Mesenteric fat pad (tissue), 1 donor: ENCODE results near the gene FILIP1. TPM values are rescaled to one million over a fixed set of nuclear protein-coding genes. Genes with fewer than 3 reads are reported as not detected.

Experiments used
- DNase-seq: peaks from one replicate; pipeline ENCODE4 v3.0.0-alpha.2; 2020; ENCODE audit warnings: low spot score
- long read RNA-seq: library from polyadenylated mRNA; unstranded; transcript quantifications from one replicate; pipeline ENCODE4 v2.0.0, GENCODE V29; 2020
- total RNA-seq: library from RNA; stranded (reverse); fragmentation: NEBNext Ultra II Directional; extraction: Animal tissue kit (Norgen Biotek cat#: 25700); gene quantifications from one replicate; pipeline ENCODE4 v1.2.1, GENCODE V29; 2021
- donor health status: DM: yes; HTN: yes; CAD: no.

Gene FILIP1, protein sequence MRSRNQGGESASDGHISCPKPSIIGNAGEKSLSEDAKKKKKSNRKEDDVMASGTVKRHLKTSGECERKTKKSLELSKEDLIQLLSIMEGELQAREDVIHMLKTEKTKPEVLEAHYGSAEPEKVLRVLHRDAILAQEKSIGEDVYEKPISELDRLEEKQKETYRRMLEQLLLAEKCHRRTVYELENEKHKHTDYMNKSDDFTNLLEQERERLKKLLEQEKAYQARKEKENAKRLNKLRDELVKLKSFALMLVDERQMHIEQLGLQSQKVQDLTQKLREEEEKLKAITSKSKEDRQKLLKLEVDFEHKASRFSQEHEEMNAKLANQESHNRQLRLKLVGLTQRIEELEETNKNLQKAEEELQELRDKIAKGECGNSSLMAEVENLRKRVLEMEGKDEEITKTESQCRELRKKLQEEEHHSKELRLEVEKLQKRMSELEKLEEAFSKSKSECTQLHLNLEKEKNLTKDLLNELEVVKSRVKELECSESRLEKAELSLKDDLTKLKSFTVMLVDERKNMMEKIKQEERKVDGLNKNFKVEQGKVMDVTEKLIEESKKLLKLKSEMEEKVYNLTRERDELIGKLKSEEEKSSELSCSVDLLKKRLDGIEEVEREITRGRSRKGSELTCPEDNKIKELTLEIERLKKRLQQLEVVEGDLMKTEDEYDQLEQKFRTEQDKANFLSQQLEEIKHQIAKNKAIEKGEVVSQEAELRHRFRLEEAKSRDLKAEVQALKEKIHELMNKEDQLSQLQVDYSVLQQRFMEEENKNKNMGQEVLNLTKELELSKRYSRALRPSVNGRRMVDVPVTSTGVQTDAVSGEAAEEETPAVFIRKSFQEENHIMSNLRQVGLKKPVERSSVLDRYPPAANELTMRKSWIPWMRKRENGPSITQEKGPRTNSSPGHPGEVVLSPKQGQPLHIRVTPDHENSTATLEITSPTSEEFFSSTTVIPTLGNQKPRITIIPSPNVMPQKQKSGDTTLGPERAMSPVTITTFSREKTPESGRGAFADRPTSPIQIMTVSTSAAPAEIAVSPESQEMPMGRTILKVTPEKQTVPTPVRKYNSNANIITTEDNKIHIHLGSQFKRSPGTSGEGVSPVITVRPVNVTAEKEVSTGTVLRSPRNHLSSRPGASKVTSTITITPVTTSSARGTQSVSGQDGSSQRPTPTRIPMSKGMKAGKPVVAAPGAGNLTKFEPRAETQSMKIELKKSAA (N-terminal part only)
- total RNA-seq: 8.1 TPM
- long read RNA-seq, partial matches to known transcripts: 16 of 31 reads
- long read RNA-seq, other reads (novel, unspliced or antisense): 15 of 31 reads

DNA sequence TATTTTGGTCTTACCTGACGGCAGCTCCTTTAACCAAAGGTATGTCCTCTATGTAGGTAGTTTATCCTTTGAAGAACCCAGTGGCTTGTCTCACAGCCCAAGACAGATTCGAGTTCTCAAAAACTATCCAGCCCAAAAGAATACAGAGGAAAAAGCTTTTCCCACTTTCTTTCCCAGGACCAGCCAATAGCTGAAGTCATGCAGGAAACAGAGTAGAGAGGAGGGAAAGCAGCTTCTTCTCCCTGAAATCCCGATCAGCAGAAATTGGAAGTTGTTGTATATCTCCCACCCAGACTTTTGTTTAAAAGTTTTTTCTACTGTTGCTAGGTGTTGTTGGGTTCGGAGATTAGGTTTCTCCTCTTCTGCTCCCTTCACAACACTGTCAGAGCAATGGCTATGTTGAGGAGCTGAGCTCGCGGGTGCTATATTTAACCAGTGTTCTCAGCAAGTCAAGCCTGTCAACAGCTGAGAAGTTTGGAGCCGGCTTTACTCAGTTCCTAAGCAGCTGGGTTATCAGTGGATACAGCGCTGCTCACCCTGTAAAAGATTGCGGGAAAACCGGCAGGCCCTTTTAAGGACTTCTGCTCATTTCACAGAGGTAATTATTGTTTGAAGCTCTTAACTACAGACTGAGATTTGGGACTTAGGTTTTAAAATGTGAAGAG is at the start of gene FILIP1:
TSS of gene FILIP1 (minus strand) at position 401 of the 665 bp plus-strand sequence. CDS start 78,828 bp downstream, outside the sequence.
- no peak for DNase-seq

DNA sequence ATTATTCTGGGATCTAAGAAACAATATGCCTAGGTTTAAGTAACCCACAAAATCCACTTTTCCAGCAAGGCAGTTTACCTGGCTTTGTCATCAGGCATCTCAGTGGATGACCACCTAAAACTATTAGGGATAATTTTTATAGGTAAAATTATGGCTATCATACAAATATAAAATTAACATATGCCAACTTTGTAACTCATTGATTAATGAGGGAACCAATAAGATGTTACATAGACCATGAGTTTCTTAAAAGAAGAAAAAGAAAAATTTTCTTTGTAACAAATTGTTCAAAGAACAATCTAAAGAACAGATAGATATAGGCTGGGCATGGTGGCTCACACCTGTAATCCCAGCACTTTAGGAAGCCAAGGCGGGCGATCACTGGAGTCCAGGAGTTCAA is 49.7 kb upstream of the FILIP1 start:
- no peak for DNase-seq

DNA sequence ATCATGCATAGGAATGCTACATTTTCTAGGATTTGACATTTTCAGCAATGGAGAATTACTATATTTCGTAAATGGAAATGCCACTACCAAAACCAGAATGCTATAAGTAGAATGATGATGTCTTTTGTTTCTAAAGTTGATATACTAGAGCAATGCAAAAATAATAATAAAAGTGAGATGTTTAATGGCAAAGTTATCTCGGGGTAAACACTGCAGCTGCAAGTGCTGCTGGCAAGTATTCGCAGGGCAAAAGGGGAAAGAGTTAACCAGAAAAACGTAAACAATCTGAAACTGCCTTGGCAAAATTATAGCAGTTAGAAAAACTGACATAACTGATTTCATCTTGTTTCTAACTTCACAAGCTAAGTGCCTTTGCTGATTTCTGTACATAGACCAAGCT is 45.5 kb upstream of the FILIP1 start:
- no peak for DNase-seq

DNA sequence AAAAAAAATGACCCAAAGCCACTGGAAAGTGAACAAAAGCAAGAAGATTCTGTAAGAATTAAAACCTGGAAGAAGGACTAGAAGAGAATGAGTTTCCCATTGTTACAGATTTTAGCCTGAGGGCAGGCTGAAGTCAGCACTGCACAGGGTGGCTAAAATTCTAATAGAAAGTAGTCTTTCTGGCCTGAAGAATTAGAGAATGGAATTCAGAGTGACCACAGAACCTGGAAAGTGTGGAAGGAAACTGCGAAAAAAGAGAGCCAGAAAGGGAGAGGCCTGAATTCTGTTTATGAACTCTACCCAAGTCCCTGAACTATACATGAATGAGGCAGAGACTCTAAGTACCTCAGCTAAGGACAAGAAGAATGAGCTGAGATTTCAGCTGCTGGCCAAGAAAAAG is 38.9 kb upstream of the FILIP1 start:
- no peak for DNase-seq

DNA sequence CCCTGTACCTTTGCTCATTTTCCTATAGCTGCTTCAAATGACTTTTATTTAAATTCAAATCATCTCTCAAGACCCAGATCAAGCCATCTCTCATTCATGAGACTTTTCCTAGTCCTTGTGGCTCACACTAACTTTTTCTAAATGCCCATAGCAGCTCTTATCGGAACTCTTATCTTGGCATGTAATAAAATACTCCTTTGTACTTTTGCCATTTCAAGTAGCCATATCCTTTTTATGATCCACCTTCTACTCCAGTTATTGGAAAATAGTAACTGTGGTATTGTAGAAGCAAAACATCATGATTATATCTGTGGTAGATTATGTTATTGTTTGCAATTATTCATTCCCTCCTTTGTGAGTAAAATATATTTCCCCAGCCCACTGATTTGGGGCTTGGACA is 37.6 kb upstream of the FILIP1 start:
- DNase-seq: no peak

DNA sequence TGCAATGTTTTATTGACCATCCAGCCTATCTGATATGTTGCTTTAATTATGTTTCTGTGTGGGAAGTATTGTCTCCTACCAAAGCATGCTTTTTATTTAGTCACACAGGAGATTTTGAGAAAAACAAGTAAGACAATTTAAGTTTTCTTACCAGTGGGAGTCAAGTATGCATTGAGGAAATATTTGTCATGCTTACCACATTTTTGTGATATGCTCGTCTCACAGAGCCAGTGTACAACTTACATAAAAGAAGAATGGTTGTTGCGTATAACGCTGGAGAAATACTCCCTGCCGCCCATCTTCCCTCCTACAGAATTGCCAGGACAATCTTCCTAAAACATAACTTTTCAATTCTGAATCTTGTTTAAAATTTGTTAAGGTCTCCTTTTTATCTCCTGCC is 37.1 kb upstream of the FILIP1 start:
- DNase-seq: no peak

DNA sequence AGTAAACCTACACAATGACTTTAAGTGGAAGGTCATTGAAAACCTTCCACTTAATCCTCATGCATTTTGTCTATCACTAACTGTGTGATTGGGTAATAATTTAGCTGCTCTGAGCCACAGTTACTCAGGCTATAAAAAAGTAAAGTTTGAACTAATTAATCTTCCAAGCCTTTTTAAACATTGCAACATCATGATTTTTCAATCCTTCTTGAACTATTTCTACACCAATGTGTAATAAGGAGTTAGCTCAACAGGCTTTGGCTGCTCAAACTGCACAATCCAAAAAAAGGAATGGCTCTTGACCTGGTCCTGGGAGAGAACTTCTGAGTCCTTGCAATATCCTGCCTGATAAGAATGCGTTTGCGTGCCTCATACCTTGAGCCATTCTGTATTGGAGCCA is 34.8 kb upstream of the FILIP1 start:
- DNase-seq: no peak

DNA sequence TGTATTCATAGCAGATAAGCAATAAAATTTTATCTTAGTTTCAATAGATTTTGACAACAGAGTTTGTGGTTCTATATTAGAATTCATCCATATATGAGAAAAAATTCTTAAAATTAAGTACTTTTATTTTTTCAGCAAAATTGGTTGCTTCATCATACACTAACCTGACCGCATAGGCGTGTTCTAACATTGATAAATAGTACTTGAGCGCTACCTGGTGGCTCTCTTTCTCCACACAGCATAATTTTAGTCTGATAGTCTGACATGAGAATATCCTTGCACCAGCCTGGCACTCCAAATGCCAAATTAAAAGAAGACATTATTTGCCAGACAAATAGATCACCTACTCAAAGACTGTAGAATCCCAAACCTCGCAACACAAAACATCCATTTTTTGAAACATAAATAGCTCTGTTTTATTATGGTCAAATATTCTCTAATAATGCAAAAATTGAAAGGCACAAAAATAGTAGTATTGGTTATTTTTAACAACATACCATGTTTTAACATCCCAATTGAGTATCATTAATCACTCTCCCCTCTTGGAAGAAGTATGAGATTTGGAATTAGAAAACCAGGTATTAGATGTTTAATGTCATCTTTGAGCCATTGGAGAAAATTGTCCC is 33.0 kb upstream of the FILIP1 start:
- DNase-seq: no peak

DNA sequence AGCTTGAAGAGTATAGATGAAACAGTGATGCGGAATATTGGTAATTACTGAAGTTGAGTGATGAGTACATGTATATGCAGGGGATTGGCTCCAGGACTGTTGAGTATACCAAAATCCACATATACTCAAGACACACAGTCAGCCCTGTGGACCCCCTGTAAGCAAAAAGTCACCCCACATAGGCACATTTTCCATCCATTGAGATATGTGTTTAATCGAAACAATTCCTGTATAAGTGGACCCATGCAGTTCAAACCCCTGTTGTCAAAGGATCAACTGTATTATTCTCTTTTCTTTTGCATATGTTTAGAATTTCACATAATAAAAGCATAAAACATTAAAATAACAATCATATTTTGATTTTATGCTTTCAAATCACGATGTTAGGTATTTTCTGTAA is 32.1 kb upstream of the FILIP1 start:
- no peak for DNase-seq

DNA sequence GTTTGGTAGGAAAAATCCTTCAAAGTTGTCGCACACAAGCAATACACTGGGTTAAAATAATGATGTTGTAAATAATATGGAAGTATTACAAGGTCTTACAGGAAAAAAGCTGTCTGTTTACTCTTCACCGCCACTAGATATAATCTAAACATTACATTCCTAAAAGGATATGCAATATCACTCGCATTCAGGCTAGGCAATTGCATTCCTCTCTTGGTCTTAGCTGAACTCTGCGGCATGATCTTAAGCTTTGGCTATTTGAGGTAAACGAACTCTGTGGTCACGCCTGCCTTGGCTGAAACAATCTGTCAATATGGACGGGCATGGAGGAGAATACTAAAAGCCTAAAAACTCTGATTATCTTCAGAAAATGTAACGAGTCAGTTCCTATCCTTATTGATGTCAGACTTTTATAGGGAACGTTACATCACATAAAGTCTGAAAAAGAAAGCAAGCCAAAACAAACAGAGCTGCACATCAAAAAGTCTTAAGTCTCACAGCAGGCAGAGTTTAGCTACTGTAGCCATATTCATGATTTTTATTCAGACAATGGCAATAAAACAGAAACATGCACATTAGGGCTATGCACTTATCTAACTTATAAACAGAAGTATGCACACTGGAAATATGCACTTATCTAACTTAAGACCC is 30.8 kb upstream of the FILIP1 start:
- DNase-seq: no peak

DNA sequence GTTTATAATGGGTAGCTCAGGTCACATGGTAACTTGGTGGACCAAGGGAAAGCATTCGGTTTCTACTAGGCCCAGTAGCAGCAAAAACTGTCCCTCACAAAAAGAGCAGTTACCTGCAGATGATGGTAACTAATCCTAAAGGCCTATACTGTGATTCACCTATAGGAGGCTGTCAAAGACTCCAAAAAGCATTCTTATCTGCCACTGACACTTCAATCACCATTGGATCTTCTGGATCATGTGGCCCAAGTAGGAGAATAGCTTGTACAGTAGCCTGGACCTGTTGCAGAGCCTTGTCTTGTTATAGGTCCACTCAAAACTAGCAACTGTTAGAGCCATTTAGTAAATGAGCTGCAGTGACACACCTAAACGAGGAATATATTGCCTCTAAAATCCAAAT is 23.2 kb upstream of the FILIP1 start:
- no peak for DNase-seq

DNA sequence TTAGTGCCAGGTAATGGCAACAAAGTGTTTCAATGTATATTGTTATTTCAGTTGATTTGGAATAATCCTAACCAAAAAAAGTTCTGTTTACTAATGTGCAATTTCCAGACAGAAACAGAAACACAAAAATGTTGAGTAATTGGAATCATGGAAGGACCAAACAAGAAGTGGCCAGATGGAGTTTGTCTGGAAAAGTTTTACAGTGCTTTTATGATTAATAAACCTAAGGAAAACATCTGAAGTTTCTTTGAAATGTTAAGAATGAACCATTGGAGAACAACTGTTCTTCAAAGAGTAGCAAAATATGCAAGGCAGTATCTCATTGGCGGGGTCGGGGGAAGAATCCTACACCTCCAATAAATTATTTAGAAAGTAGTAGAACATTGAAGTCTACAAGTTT is 19.0 kb upstream of the FILIP1 start:
- DNase-seq: no peak

DNA sequence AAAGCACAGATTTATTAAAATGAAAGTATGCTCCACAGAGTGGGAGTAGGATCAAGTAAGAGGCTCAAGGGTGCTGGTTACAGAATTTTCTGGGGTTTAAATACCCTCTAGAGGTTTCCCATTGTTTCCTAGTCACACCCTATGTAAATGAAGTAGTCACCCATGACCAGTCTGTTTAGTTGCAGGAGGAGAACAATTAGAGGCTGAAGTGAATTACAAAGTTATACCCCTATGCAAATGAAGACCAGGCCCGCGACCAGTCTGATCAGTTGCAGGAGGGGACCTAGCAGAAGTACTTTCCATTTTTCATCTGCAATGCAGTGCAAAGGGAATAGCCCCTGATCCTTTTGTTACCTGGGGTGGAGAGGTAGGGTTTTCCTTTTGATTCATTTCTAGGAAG is 11.8 kb upstream of the FILIP1 start:
- DNase-seq: no peak

DNA sequence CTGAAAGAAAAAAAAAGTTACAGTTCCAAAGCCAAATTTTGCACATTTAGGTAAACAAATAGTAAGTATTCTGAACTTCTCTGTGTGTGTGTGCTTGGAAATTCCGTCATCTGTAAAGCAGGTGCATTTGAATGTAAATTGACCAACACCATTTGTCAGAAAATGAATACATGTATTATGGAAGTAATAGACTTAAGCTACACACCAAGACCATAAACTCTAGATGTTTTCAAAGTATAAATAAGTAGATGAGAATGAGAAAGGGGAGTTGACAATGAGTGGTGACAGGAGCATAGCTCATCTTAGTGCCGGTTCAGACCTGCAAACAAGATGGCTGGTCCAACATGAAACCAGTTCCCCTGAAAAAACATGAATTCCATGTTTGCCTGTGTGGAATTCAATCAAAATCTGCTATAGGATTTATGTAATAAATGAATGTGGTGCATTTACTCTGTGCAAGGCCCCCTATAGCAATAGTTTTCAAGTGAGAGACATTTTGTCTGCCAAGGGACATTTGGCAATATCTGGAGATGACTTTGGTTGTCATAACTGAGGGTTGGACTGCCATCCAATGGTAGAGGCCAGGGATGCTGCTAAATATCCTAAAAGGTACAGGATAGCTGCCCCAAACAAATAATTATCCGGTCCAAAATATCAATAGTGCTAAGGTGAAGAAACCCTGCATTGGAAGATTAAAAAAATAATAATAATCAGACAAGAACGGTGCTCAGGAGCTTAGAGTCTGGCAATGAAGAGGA is 11.0 kb upstream of the FILIP1 start:
- DNase-seq: no peak

DNA sequence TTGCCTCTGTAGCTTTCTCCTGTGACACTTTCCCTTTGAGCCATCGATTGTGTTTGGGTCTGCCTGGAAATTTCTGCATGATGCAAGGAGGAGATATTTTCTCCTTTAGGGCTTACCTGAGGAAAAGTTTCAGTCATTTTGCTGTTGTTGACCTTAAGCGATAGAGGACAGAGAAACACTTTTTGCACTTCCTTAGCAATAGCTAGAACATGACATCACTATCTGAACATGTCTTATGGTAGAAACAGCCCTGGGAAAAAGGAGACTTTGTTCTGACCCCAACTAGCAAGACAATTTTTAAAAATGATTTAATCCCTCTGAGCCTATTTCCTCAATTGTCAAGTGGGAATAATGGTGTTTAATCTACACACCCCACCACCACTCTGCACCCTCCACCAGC is 9.7 kb upstream of the FILIP1 start:
- DNase-seq: no peak

DNA sequence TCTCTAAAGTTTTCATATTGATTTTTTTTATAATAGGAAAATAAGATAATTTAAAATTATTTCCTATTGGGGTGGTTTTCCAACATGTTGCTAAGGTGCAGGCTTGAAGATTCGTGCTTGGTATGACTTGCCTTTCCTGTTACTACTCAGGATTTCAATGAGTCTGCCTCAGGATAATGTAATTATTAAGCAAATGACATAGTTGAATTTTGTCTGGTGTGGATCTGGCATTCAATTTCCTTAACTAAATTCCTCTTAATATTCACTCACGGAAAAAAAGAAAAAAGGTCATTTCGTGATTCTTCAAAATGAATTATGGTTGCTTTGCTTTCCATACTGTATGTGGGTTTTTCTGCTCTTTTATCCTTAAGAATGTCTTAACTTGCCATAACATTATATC is 9.3 kb upstream of the FILIP1 start:
- DNase-seq: no peak

DNA sequence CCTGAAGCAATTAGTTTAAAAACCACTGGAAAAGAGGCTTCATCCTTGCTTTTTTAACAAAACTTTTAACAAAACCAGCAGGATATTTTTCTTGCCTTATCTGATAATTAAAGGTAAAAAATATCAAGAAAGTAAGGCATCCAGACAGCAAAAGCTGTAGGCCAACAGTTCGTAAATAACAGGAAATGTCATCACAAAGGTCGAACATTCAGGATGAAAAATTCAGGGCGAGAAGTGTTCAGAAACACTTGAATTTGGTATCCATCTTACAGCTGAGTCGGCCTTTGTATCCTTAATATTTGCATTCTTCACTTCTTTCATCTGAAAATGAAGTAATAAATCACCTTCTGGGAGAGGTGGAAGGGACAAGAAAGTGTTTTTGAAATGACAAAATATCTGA is 8.2 kb upstream of the FILIP1 start:
- no peak for DNase-seq

DNA sequence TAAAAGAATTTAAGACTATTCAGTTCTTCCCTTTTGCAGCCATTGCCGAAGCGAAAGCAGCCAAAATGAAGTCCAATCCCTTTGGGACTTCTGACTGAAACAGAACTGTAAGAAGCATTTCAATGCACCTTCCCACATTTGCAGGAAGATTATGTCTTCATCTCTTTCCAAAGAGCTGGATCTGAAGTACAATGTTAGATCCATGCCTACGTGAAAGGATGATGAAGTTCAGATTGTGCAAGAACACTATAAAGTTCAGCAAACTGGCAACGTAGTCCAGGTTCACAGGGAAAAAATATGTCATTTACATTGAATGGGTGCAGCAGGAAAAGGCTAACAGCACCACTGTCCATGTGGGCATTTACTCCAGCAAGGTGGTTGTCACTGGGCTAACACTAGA is 6.0 kb upstream of the FILIP1 start:
- DNase-seq: no peak

DNA sequence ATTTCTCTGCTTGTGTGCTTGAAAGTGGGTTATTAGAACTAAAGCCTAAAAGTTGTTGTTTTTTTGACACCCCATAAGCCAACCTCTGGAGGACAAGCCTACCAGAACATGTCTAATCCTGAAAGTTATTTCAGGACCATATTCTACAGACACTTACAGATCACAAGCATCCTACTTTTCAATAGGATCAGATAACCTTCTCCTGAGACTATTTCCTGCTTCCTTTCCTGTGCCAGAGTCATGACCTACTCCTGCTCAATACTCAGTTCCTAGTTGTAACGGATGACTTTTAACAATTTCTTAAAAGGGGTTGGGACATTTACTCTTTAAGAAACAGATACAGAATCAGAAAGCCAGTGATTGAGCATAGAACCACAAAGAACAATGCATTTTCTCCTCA is 5.3 kb upstream of the FILIP1 start:
- no peak for DNase-seq
